ENCODE data around the gene TERB1.

GRCh38 chr16:66786551-66786950 lies 14.8 kb downstream of the TERB1 start:
- TF ChIP-seq CTCF (tag by site-specific recombination; IDR thresholded peaks at IDR 0.05): no peak
- TF ChIP-seq ZNF148 (tag by site-specific recombination; IDR thresholded peaks at IDR 0.05; ENCODE audit: borderline replicate concordance): no peak
- TF ChIP-seq ZNF394 (tag by site-specific recombination; IDR thresholded peaks at IDR 0.05; ENCODE audit: borderline replicate concordance): no peak
- TF ChIP-seq MYNN (tag by site-specific recombination; IDR thresholded peaks at IDR 0.05; ENCODE audit: borderline replicate concordance): no peak
- no peak for TF ChIP-seq ZNF768 (tag by site-specific recombination; IDR thresholded peaks at IDR 0.05)
- no peak for TF ChIP-seq ZBTB49 (tag by site-specific recombination; IDR thresholded peaks at IDR 0.05; ENCODE audit: low read depth)
- no peak for TF ChIP-seq ZNF138 (tag by site-specific recombination; IDR thresholded peaks at IDR 0.05; ENCODE audit: borderline replicate concordance)
- TF ChIP-seq ZNF174 (tag by site-specific recombination; IDR thresholded peaks at IDR 0.05): no peak

Data from HEK293 (cell line).